Femur (tissue), 1 donor: Measurements from ENCODE around the gene SLC7A5.
A peak's percentile ranks its signal among the peaks of the same experiment; 100 is the strongest.
"Not testable (repeated sequence)": the region's sequence is repeated elsewhere in the genome, so short reads cannot be mapped to it uniquely, and the experiment has no call there.

Experiments
- DNase-seq: peaks from one replicate; pipeline ENCODE4 v3.0.0-alpha.2; 2017

Gene SLC7A5

GRCh38 chr16:87860553-87861299 lies 8.6 kb downstream of the SLC7A5 start:
- peak; percentile 72 for DNase-seq

GRCh38 chr16:87858151-87858993 lies 10.9 kb downstream of the SLC7A5 start:
- DNase-seq = not testable (repeated sequence)

- no peak for DNase-seq
Observed at GRCh38 chr16:87856791-87857228, 12.5 kb downstream of the SLC7A5 start.

GRCh38 chr16:87855852-87856715 lies 13.2 kb downstream of the SLC7A5 start:
- DNase-seq = peak; percentile 68

- DNase-seq = no peak
Observed at GRCh38 chr16:87854907-87855683, 14.2 kb downstream of the SLC7A5 start.

- no peak for DNase-seq
Observed at GRCh38 chr16:87854053-87854906, 15.0 kb downstream of the SLC7A5 start.

- DNase-seq = peak; percentile 95
Observed at GRCh38 chr16:87853411-87854052, 15.8 kb downstream of the SLC7A5 start.

- no peak for DNase-seq
Observed at GRCh38 chr16:87851601-87852000, 17.7 kb downstream of the SLC7A5 start.

- DNase-seq = no peak
Observed at GRCh38 chr16:87851141-87851587, 18.1 kb downstream of the SLC7A5 start.

GRCh38 chr16:87850009-87851006 lies 19.0 kb downstream of the SLC7A5 start:
- peak; percentile 71 for DNase-seq

GRCh38 chr16:87849419-87850008 lies 19.8 kb downstream of the SLC7A5 start:
- DNase-seq = no peak

- no peak for DNase-seq
Observed at GRCh38 chr16:87848676-87849345, 20.5 kb downstream of the SLC7A5 start.

- DNase-seq = no peak
Observed at GRCh38 chr16:87847785-87848675, 21.3 kb downstream of the SLC7A5 start.

- no peak for DNase-seq
Observed at GRCh38 chr16:87847467-87847784, 21.9 kb downstream of the SLC7A5 start.

GRCh38 chr16:87846705-87847466 lies 22.4 kb downstream of the SLC7A5 start:
- DNase-seq = no peak

GRCh38 chr16:87845807-87846619 lies 23.3 kb downstream of the SLC7A5 start:
- no peak for DNase-seq
